ENCODE data around the gene PRKN.

Gene PRKN

DNA sequence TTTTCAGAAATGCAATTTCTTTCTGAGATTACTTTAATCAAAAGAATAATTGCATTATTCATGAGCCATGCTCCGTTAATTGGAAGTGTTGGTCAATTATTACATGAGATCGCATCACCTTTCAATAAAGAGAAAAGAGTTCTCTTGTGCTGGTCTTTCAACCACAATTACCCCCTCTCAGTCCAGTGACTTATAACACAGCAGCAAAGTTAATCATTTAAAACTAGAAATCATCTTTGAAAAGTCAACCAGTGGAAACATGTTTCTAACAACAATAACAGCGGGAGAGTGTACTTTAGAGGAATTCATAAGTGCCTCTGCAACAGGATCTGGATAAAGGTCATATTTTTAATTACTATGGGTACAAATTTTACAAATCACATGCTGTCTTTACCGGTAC is 1069.4 kb downstream of the PRKN start:
- ATAC-seq = no peak

DNA sequence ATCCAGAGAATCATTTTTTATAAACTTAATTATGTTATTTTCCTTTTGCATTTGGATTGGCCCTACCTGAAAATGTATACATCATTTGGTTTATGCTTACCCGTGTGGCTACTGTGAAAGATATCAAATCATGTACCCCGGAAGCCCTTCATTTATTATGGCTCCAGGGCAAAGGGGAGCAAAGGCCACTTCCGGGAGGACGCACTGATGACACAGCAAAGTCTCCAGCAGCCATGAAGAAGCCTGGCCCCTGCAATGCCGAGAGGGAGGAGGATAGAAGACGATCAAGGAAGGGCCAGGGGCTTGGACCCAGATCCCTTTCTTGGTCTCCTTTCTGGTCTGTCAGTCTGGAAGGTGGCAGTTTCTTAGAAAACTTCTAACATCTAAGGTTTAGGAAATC is 1073.4 kb downstream of the PRKN start:
- TF ChIP-seq, protein P1, sequence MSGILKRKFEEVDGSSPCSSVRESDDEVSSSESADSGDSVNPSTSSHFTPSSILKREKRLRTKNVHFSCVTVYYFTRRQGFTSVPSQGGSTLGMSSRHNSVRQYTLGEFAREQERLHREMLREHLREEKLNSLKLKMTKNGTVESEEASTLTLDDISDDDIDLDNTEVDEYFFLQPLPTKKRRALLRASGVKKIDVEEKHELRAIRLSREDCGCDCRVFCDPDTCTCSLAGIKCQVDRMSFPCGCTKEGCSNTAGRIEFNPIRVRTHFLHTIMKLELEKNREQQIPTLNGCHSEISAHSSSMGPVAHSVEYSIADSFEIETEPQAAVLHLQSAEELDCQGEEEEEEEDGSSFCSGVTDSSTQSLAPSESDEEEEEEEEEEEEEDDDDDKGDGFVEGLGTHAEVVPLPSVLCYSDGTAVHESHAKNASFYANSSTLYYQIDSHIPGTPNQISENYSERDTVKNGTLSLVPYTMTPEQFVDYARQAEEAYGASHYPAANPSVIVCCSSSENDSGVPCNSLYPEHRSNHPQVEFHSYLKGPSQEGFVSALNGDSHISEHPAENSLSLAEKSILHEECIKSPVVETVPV (CRISPR knock-in tag; IDR thresholded peaks at IDR 0.05) = no peak
- TF ChIP-seq, protein P2, sequence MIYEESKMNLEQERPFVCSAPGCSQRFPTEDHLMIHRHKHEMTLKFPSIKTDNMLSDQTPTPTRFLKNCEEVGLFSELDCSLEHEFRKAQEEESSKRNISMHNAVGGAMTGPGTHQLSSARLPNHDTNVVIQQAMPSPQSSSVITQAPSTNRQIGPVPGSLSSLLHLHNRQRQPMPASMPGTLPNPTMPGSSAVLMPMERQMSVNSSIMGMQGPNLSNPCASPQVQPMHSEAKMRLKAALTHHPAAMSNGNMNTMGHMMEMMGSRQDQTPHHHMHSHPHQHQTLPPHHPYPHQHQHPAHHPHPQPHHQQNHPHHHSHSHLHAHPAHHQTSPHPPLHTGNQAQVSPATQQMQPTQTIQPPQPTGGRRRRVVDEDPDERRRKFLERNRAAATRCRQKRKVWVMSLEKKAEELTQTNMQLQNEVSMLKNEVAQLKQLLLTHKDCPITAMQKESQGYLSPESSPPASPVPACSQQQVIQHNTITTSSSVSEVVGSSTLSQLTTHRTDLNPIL (CRISPR knock-in tag; IDR thresholded peaks at IDR 0.05; ENCODE audit: low read depth) = no peak
- TF ChIP-seq ARNTL (CRISPR knock-in tag; IDR thresholded peaks at IDR 0.05; ENCODE audit: borderline replicate concordance, low read depth) (no peak), OSR1 (CRISPR knock-in tag; IDR thresholded peaks at IDR 0.05) (no peak), ZNF565 (CRISPR knock-in tag; conservative IDR thresholded peaks at IDR 0.05; ENCODE audit: low read depth) (no peak)
- TF ChIP-seq, protein P3, sequence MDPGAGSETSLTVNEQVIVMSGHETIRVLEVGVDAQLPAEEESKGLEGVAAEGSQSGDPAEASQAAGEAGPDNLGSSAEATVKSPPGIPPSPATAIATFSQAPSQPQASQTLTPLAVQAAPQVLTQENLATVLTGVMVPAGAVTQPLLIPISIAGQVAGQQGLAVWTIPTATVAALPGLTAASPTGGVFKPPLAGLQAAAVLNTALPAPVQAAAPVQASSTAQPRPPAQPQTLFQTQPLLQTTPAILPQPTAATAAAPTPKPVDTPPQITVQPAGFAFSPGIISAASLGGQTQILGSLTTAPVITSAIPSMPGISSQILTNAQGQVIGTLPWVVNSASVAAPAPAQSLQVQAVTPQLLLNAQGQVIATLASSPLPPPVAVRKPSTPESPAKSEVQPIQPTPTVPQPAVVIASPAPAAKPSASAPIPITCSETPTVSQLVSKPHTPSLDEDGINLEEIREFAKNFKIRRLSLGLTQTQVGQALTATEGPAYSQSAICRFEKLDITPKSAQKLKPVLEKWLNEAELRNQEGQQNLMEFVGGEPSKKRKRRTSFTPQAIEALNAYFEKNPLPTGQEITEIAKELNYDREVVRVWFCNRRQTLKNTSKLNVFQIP (CRISPR knock-in tag; IDR thresholded peaks at IDR 0.05; ENCODE audit: borderline replicate concordance, low read depth) = no peak
- no peak for ATAC-seq

More for the DNA sequence above, 1069.4 kb downstream of the PRKN start:
- no peak for TF ChIP-seq CSDC2 (CRISPR knock-in tag; IDR thresholded peaks at IDR 0.05)
- TF ChIP-seq ZNF8 (CRISPR knock-in tag; IDR thresholded peaks at IDR 0.05) = no peak
- TF ChIP-seq RARB (CRISPR knock-in tag; IDR thresholded peaks at IDR 0.05) = no peak
- TF ChIP-seq, protein P3 (CRISPR knock-in tag; IDR thresholded peaks at IDR 0.05; ENCODE audit: borderline replicate concordance, low read depth) = no peak
- no peak for TF ChIP-seq ARNTL (CRISPR knock-in tag; IDR thresholded peaks at IDR 0.05; ENCODE audit: borderline replicate concordance, low read depth)
- TF ChIP-seq ISL1 (CRISPR knock-in tag; IDR thresholded peaks at IDR 0.05) = no peak
- no peak for TF ChIP-seq GLIS3 (CRISPR knock-in tag; IDR thresholded peaks at IDR 0.05)
- TF ChIP-seq, protein P4, sequence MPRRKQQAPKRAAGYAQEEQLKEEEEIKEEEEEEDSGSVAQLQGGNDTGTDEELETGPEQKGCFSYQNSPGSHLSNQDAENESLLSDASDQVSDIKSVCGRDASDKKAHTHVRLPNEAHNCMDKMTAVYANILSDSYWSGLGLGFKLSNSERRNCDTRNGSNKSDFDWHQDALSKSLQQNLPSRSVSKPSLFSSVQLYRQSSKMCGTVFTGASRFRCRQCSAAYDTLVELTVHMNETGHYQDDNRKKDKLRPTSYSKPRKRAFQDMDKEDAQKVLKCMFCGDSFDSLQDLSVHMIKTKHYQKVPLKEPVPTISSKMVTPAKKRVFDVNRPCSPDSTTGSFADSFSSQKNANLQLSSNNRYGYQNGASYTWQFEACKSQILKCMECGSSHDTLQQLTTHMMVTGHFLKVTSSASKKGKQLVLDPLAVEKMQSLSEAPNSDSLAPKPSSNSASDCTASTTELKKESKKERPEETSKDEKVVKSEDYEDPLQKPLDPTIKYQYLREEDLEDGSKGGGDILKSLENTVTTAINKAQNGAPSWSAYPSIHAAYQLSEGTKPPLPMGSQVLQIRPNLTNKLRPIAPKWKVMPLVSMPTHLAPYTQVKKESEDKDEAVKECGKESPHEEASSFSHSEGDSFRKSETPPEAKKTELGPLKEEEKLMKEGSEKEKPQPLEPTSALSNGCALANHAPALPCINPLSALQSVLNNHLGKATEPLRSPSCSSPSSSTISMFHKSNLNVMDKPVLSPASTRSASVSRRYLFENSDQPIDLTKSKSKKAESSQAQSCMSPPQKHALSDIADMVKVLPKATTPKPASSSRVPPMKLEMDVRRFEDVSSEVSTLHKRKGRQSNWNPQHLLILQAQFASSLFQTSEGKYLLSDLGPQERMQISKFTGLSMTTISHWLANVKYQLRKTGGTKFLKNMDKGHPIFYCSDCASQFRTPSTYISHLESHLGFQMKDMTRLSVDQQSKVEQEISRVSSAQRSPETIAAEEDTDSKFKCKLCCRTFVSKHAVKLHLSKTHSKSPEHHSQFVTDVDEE (CRISPR knock-in tag; IDR thresholded peaks at IDR 0.05) = no peak
- no peak for TF ChIP-seq ZNF565 (CRISPR knock-in tag; conservative IDR thresholded peaks at IDR 0.05; ENCODE audit: low read depth)
- no peak for TF ChIP-seq OSR1 (CRISPR knock-in tag; IDR thresholded peaks at IDR 0.05)

DNA sequence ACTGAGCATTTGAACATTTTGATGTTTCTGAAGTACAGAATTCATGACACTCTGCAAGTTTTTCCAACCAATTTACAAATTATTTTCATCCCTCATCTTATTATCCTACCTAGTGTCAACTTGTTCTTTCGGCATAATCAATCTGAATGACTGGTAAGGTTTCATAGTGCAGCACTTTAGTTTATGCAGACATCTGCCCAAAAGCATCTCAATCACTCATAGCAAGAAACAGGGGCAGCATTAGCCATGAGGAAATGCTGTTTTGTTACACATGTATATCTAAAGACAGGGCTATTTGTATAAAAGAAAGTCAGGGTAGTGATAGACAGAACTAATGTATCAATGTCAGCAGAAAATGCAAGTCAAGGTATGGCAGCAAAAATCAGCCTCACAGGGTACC is 1075.6 kb downstream of the PRKN start:
- TF ChIP-seq PPARA (CRISPR knock-in tag; IDR thresholded peaks at IDR 0.05; ENCODE audit: borderline replicate concordance) = no peak
- TF ChIP-seq, protein P5, sequence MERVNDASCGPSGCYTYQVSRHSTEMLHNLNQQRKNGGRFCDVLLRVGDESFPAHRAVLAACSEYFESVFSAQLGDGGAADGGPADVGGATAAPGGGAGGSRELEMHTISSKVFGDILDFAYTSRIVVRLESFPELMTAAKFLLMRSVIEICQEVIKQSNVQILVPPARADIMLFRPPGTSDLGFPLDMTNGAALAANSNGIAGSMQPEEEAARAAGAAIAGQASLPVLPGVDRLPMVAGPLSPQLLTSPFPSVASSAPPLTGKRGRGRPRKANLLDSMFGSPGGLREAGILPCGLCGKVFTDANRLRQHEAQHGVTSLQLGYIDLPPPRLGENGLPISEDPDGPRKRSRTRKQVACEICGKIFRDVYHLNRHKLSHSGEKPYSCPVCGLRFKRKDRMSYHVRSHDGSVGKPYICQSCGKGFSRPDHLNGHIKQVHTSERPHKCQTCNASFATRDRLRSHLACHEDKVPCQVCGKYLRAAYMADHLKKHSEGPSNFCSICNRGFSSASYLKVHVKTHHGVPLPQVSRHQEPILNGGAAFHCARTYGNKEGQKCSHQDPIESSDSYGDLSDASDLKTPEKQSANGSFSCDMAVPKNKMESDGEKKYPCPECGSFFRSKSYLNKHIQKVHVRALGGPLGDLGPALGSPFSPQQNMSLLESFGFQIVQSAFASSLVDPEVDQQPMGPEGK (CRISPR knock-in tag; IDR thresholded peaks at IDR 0.05; ENCODE audit: borderline replicate concordance) = no peak
- no peak for TF ChIP-seq ZC3H10 (CRISPR knock-in tag; IDR thresholded peaks at IDR 0.05)
- TF ChIP-seq ZNF8 (CRISPR knock-in tag; IDR thresholded peaks at IDR 0.05) = no peak
- ATAC-seq = no peak

DNA sequence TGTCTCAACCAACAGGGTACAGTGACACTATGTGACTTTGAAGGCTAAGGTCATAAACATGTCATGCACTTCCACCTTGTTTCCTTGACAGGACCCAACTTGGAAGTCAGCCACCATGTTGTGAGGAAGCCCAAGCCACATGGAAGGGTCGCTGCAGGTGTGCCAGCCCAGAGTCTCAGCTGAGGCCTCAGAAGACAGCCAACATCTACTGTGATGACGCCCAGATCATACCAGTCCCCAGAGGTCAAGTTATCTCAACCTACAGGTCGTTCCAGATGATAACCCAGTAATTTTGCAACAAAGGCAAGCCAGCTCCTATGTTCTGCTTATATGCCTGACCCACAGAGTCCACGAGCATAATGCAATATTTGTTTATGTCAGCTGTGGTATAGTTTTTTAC is 1077.7 kb downstream of the PRKN start:
- ATAC-seq = no peak

More for the DNA sequence above, 1077.7 kb downstream of the PRKN start:
- no peak for TF ChIP-seq GLIS3 (CRISPR knock-in tag; IDR thresholded peaks at IDR 0.05)
- TF ChIP-seq TCF4 (CRISPR knock-in tag; IDR thresholded peaks at IDR 0.05; ENCODE audit: borderline replicate concordance) = no peak
- TF ChIP-seq ISL1 (CRISPR knock-in tag; IDR thresholded peaks at IDR 0.05) = no peak
- TF ChIP-seq, protein P5 (CRISPR knock-in tag; IDR thresholded peaks at IDR 0.05; ENCODE audit: borderline replicate concordance) = no peak
- no peak for TF ChIP-seq OSR1 (CRISPR knock-in tag; IDR thresholded peaks at IDR 0.05)
- TF ChIP-seq PPARA (CRISPR knock-in tag; IDR thresholded peaks at IDR 0.05; ENCODE audit: borderline replicate concordance) = no peak

All from SK-N-SH treated with all-trans-retinoic acid at 6 μM for 48 hours (cell line).